ENCODE results near the gene TFAM.
A peak's percentile ranks its signal among the peaks of the same experiment; 100 is the strongest.
"Not testable (repeated sequence)": the region's sequence is repeated elsewhere in the genome, so short reads cannot be mapped to it uniquely, and the experiment has no call there.

The TFAM gene

DNA sequence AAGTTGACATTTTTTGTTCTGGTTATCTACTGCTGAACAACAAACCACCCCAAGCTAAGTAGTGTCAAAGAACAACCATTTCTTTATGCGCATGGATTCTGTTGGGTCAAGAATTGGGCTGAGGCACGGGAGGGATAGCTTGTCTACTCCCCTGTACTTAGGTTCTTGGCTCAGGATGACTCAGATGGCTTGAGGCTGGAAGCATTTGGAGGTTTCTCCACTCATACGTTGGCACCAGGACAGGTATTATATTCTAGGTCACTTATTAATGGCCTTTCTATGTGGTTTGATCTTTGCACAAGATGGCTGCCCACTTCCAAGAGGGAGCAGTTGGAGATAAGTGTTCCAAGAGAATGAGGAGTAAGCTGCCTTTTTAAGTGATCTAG lies 11.8 kb upstream of the TFAM start:
- no peak for DNase-seq

DNA sequence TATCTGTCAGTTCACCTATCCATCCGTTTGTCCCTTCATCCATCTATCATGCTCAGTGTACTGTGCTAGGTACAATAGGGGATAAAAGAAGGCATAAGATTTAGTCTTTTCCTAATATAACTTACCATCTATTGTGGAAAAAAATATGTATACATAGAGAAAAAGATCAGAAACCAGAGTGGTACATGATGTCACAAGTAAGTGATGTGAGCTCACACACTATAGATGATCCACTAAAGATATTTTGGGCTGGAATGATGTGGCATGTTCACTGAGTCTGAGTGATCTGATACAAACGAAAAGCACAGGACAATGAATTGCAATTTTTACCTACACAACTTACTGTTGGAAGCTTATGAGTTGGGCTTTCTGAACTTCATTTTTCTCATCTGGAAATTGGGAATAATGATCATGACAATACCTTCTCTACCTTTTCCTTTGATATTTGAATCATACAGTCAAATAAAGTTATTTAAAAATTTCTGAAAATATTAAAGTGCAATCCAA lies 2.7 kb upstream of the TFAM start:
- DNase-seq, result no peak

DNA sequence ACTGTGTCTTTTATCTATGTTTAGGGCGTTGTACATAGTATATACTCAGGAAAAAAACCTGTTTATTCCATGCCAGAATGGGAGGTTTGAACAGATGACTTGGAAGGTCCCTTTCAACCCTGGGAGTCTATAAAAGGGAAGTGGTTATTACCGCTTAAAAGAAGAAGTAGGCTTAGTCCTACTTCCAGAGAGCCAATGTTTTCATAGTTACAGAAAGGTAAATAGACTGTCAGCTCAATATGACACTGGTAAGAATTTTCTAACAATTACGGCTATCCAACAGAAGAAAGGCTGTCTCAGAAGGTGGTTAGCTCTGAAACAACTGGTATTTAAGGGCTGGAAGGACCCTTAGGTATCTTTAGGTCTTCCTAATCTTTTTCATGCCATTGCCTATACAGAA lies 1.1 kb upstream of the TFAM start:
- DNase-seq, result peak; percentile 3

DNA sequence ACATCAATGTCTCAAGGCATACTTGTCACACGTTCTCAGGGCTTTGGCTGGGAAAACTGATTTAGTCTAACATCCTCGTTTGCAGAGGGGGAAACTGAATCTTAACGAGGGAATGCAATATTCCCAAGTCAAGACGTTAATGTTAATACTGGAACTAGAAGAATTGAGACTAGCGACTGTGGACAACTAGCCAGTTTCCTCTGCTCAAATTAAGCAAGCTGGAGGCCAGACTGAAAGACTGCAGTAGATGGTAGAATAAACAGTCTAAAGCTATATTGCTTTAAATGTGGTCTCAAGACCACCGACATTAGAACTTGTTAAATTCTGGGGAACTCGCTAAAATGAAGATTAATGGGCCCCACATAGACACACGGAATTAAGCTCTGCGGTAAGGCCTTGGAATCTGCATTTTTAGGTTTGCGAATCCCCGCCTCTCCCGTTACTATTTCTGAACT lies 639 bp upstream of the TFAM start:
- DNase-seq, result no peak

DNA sequence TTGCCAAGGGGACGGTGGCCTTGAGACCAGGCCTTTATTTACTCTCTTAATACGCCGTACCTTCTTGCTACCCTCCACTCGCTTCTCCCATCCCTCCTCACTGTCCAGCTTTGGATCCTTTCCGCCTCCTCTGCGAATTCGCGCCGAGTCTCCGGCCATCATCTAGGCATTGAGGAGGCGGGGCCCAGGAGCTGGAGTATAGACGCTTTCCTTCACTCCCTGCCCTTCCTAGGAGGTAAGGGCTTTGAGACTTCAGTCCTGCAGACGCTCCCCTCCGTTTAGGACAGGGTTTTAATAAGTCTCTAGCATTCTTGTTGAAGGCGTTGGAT lies 538 bp downstream of the TFAM start:
- no peak for DNase-seq

DNA sequence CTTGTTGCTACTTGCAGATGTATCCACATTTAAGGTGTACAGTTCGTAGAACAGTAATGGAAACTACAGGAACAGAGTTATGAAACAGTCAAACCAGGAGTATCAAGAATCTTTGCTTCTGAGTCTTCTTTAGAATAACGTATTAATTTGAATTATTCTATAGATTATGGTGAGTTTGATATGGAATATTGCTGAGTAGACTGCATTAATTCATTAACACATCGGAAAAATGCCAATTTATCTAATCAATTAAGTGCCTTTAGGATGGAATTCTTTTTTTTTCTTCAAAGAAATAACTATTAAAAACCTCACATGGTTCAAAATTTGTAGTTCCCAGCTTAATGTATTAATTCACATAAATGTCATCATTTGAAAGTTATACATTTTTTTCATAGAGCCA lies 3.8 kb downstream of the TFAM start:
- DNase-seq, result no peak

DNA sequence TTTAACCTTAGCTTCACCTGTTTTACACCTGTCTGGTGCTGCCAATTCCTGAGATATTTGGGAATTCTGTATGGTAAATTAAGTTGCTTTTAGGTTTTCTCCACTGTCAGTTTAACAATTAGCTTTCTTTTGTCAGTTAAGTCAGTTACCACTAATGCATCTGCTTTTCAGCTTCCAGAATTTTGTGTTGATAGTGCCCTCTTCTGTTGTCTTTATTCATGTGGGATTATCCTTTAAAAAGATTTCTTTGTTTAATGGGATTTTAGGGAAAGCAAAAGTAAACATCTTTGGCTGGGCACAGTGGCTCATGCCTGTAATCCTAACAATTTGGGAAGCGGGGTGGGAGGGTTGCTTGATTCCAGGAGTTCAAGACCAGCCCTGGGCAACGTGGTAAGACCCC lies 8.1 kb downstream of the TFAM start:
- no peak for DNase-seq

DNA sequence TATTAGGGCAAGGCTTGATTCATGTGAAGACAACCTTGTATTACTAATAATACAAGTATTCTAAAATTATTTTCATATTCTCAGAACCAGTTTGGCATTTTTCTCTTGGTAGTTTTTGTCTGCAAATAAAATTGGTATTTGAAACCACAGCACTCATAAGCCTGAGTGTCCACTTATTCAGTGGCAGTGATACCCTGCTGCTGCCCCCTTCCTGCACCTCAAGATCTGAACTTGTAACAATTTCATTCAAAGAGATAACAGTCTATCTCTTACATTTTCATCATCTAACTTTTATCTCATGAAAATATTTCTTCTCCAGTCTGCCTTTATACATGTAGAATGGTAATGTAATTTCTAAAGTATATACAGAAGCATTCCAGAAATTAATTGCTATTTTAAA lies 9.3 kb downstream of the TFAM start:
- no peak for DNase-seq

DNA sequence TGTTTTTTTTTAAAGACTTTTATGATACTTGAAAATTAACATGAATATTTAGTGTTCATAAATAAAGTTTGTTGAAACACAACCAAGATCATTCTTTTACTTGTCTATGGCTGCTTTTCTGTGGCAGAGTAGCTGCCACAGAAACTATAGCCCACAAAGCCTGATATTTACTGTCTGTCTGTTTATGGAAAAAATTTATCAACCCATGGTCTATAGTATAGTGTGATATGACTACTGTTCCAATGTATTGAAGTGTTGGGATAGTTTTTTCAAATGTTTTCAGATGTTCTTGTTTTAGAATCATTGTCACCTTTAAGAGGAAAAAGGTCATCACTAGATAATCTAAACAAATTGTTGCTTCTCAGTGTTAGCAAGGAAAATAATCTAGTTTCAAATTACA lies 10.8 kb downstream of the TFAM start:
- DNase-seq, result no peak

DNA sequence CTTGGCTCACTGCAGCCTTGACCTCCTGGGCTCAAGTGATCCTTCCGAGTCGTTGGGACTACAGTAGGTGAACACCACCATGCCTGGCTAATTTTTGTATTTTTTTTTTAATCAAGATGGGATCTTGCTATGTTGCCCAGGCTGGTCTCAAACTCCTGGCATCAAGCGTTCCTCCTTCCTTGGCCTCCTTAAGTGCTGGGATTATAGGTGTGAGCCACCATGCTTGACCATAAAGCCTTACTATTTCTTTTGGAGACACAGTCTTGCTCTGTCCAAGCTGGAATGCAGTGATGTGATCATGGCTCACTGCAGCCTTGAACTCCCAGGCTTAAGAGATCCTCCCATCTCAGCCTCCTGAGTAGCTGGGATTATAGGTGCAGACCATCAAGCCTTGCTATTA lies 12.6 kb downstream of the TFAM start:
- no peak for DNase-seq

DNA sequence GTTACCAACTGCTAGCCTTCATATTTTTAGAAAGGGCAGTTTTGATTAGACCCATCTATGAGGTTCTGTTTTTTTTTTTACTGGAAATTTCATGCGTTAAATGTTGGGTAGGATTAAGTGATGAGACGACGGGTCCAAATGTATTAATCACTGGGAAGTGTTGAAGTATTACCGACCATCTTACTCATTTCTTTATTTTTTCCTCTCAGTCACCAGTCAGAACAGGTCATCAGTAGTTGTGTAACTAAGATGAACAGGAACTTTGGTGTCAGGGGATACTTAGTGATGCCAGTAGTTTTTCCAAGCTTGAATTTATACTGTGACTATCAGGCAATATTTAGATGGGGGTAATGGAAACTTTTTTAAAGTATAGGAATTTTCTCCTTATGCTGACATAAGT lies 14.2 kb downstream of the TFAM start:
- DNase-seq, result no peak

DNA sequence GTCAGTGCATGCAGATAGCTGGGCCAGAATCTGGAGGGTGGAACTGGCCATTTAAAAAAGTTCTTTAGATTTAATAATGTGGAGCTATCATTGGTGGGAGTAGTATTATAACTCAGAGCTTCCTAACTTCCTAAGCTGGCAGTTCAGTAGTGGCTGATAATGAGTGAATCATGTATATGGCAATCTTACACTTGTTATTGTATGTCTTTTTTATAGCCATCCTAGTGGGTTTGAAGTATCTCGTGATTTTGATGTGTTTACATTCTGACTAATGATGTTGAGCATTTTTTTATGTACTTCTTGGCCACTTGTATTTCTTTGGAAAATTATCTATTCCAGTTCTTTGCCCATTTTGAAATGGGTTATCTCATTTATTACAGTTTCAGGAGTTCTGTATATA lies 15.4 kb downstream of the TFAM start:
- no peak for DNase-seq

DNA sequence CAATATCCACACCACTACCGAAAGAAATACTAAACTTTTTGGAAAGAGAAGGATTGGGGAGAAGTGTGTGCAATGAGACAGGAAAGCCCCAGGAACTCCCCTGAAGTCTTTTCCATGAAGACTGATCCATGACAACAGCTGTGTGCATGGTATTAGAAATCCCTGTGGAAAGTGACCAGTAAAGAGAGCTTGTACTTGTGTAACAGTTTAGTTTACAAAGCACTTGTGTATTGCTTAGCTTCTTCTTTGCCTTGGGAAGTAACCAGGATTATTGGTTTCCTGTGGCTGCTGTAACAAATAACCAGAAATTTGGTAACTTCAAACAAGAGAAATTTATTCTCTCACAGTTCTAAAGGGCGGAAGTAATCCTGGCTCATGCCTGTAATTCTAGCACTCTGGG lies 18.8 kb downstream of the TFAM start:
- DNase-seq, result no peak

DNA sequence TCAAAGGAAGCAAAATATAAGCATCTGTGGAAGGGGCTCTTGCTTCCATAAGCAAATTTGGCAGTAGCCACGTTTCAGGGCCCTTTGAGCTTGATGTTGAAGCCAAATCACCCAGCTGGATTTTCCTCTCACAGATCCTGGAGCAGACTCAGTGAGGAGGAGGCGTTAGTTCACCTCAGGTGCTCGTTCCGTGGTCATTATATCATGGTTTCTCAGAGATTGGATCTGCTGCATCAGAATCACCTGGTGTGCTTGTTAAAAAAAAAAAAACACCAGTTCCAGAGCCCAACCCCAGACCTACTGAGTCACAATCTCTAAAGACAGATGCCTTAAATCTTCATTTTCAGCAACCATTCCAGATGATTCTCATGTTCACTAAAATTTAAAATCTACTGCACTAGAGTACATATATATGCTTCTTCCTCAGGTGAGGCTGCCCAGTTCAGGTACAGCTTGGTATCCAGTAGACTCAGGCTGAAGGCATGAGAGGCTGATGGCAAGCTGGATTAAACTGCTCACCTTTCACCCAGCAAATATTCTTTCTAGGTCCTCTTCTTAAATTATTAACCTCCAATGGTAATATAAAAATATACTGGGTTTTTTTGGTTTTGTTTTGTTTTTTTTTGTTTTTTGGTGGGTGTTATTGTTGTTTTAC lies 24.9 kb downstream of the TFAM start:
- no peak for DNase-seq

DNA sequence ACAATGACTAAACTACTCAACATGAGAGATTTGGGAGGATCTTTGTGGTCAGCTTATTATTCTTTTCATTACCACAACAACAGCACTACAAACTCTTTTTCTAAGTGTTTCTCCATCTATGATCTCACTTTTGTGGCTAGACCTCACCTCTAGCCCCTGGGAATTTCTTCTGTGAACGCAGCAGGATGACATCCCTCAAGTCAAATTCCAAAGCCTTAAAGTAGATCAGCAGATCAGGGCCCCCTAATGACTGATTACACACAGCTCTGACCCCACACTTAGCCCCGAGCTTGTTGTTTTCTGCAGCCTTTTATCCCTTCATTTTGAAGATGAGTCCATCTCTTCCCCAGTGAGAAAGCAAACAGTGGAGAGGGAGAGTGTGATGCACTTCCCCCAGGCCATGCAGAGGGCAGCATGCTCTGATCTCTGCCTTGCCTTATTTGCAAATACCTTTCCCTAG lies 27.3 kb downstream of the TFAM start:
- no peak for DNase-seq

DNA sequence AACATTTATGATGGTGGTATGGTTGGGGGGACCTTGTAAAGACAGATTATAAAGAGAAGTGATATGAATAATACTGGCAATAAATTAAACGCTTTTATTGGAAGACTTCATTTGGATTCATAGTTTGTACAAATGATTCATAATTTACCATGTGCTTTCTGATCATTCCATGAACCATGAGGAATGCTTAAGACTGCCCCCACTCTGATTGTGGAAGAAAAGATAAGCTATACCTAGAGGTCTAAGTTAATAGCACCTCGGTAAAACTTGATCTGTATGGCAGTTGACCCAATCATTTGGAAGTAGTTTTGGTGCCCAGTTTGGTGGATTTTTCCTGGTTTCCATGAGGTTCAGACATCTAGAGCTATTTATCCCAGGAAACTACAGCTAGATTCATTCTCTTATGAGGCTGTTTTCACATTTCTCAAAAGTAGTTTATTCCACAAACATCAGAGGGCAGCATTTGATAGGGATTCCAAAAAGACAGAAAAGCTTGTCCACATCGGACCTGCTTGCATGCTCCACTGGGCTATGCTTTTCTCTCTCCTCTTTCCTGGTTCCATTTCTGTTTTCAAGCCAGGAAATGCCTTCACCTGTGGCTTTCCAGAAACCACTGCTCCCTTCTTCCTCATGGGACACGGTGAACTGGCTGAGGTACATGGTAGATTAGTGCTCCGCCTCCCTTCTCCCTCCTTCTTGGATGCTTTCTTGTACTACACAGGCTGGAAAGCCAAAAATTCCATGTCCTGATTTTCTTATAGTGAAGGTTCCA lies 29.2 kb downstream of the TFAM start:
- DNase-seq, result no peak

DNA sequence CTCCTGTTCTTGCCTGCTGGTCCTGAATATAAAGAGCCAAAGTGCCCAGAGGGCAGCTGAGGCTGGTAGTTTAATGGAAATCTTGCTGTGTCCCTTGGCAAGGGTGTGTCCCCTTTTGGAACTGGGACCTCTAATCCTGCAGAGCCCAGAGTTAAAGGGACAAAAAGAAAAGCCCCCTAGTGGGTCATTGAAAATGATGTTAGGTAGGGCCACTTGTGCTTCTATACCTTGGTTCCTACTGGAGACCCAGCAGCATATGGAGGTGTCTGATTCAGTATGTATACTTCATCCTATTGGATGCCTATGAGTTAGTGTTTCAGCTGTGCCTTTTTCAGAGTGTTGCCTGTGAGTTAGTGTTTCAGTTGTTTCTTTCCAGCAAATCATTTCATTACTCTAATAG lies 30.5 kb downstream of the TFAM start:
- DNase-seq, result no peak

DNA sequence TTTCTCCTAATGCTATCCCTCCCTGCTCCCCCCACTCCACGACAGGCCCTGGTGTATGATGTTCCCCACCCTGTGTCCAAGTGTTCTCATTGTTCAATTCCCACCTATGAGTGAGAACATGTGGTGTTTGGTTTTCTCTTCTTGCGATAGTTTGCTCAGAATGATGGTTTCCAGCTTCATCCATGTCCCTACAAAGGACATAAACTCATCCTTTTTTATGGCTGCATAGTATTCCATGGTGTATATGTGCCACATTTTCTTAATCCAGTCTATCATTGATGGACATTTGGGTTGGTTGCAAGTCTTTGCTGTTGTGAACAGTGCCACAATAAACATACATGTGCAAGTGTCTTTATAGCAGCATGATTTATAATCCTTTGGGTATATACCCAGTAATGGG lies 32.7 kb downstream of the TFAM start:
- not testable (repeated sequence) for DNase-seq

DNA sequence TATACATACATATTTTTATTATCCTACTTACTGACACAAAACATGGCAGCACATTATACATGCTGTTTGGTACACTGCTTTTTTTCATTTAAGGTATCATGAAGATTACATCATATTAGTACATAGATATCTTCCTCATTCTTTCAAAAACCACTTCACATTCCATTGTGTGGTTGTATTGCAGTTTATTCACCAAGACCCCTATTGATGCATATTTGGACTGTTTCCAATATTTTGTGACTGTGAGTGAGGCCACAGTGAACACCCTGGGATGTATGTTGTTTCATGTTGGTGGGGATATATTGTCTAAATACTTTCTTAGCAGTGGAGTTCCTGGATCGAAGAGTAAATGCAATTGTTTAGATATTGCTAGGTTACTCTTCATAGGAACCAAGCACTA lies 39.0 kb downstream of the TFAM start:
- DNase-seq, result no peak

DNA sequence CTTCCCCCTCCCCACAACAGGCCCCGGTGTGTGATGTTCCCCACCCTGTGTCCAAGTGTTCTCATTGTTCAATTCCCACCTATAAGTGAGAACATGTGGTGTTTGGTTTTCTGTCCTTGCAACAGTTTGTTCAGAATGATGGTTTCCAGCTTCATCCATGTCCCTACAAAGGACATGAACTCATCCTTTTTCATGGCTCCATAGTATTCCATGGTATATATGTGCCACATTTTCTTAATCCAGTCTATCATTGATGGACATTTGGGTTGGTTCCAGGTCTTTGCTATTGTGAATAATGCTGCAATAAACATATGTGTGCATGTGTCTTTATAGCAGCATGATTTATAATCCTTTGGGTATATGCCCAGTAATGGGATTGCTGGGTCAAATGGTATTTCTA lies 43.2 kb downstream of the TFAM start:
- not testable (repeated sequence) for DNase-seq

DNA sequence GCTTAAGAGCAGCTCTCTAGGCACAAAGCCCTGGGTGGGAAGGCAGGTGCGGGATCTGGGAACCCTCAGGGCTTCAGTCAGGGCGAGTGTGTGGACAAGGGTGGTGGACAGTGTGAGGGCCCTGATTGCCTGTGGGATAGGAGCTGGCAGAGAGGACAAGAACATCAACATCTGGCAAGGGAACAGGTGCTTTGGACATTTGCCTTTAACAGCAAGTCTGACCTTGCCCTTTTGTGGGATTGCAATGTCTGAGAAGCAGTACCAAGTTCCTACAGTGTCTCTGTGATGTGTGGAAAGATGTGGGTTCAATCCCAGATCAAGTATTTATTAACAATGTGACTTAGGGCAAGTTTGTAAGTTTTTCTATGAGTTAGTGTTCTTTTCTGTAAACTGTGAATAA lies 46.7 kb downstream of the TFAM start:
- DNase-seq, result no peak

DNA sequence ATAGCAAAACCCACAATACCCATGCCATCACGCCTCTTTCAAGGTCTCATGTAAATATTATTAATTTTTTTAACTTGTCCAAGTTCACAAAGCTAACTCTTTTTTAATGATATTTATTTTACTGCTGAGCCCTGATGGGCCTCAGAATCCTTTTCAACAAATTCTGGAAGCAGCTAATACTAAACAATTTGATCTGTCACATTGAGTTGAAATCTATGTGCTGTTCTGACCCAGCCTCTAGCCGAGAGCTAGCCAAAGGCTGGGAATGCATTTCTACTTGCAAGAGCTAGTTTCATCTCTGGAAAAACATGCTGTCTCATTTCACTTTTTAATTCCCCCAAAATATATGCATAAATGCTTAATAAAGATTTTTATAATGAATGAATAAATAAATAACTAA lies 47.9 kb downstream of the TFAM start:
- DNase-seq, result no peak

DNA sequence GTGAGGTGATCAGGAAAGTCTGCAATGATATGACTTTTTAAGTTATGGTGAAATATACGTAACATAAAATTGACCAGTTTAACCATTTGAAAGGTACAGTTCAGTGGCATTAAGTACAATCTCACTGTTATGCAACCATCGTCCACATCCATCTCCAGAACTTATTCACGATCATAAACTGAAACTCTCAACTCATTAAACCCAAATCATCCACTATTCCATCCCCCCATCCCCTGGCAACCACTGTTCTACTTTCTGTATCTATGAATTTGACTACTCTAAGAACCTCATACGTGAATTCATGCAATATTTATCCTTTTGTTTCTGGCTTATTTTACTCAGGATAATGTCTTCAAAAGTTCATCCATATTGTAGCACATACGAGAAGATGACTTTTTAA lies 48.4 kb downstream of the TFAM start:
- DNase-seq, result no peak

DNA sequence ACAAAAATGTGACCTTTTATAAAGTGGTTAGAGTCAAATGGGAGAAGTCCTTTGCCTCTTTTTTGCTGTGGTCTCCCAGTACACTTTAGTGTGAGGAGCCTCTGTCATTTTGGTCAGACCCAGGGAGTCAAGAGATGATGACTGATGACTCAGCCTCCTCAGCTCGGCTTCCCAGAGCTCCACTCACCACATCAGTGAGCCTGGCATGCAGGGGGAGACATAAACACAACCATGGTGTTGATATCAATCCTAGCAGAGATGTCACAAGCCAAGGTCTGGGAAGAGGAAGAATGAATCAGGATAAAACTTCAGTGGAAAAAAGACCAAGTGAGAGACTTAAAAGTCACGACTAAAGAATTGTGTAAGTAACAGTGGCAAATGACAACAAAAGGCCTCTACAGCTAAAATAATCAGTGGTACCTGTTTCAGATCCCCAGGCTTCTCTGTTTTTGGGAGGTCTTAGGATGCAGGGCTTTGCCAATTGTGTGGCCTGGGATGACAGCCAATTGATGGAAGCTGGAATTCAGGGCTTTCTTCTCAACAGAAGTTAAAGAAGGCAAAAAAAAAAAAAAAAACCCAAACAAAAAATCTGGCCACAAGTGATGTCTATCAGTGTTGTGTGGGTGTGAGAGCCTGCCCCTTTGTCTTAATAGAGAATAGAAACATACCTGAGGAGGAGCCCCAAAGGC lies 50.2 kb downstream of the TFAM start:
- no peak for DNase-seq

Data from retina (tissue), 1 donor.